K562 (cell line): Measurements from ENCODE around the gene RNASEH1. TPM values are rescaled to one million over a fixed set of nuclear protein-coding genes. Genes with fewer than 3 reads are reported as not detected.
A peak's percentile ranks its signal among the peaks of the same experiment; 100 is the strongest.

Source experiments
- ATF7 ChIP-seq: fragments of 450-650 bp; IDR thresholded peaks from 2 replicates; pipeline ENCODE4 v1.7.1; 2014; ENCODE audit warnings: mild to moderate bottlenecking, moderate library complexity
- FOSL1 ChIP-seq: fragments of 200-800 bp; sonication (Bioruptor generic); conservative IDR thresholded peaks from 2 replicates; pipeline ENCODE4 v1.6.1; 2016; ENCODE audit warnings: missing genetic modification characterization, missing compliant biosample characterization
- KDM5B ChIP-seq: fragments of 200-600 bp; sonication (generic); IDR thresholded peaks from 2 replicates; pipeline ENCODE4 v1.6.1; 2012; ENCODE audit warnings: low read depth, mild to moderate bottlenecking, moderate library complexity, low read length, control low read depth, inconsistent platforms; ENCODE audit not compliant: insufficient replicate concordance
- PHF8 ChIP-seq: fragments of 200-600 bp; sonication (generic); IDR thresholded peaks from 2 replicates; pipeline ENCODE4 v1.6.1; 2012; ENCODE audit warnings: mixed run types, mild to moderate bottlenecking, inconsistent platforms, low read length, moderate library complexity, borderline replicate concordance
- POLR2A ChIP-seq: fragments of 450-650 bp; conservative IDR thresholded peaks from 2 replicates; pipeline ENCODE4 v1.6.1; 2016
- POLR2H ChIP-seq: IDR thresholded peaks from 2 replicates; pipeline ENCODE4 v1.6.1; 2016; ENCODE audit warnings: missing genetic modification characterization, low read depth, mild to moderate bottlenecking, control low read depth, missing compliant biosample characterization, moderate library complexity
- SMARCA4 ChIP-seq: fragments of 450-650 bp; IDR thresholded peaks from 2 replicates; pipeline ENCODE4 v1.6.1; 2016
- SMARCB1 ChIP-seq: IDR thresholded peaks from 2 replicates; pipeline ENCODE4 v1.6.1; 2011; ENCODE audit warnings: improper control_type of control experiment, low read depth; ENCODE audit not compliant: insufficient read length
- ZBTB17 ChIP-seq: fragments of 450-650 bp; formaldehyde crosslinking; IDR thresholded peaks from 2 replicates; pipeline ENCODE4 v1.4.0; 2020; ENCODE audit warnings: mild to moderate bottlenecking
- ZC3H4 ChIP-seq: sonication (generic); formaldehyde crosslinking; IDR thresholded peaks from 2 replicates; pipeline ENCODE4 v1.9.0; 2021; ENCODE audit warnings: missing genetic modification reagents, borderline replicate concordance
- ZFX ChIP-seq: sonication (generic); formaldehyde crosslinking; IDR thresholded peaks from 2 replicates; pipeline ENCODE4 v1.8.0; 2022; ENCODE audit warnings: mild to moderate bottlenecking, missing genetic modification reagents, moderate library complexity
- ZNF134 ChIP-seq: fragments of 250-450 bp; sonication (Bioruptor Pico); conservative IDR thresholded peaks from 2 replicates; pipeline ENCODE4 v1.4.0; 2020
- polyA plus RNA-seq, 8 experiments: library from polyadenylated mRNA; depleted of rRNA in 4 of 8; stranded (reverse) in 5 of 8; unstranded in 3 of 8; fragments of >200 nt; fragmentation: Nextera tagmentation in 2 of 8; fragmentation: Illumina TruSeq in 1 of 8; extraction: Ambion mirVana in 2 of 8; extraction: Trizol in 1 of 8; gene quantifications; 2 replicates each; pipeline versions ENCODE4 v1.2.1 to v1.2.3, GENCODE V29; 2011 to 2014; ENCODE audit warnings: inconsistent platforms in 1 of 8, missing spikeins in 1 of 8
- total RNA-seq, 7 experiments: library from RNA; depleted of rRNA in 6 of 7; stranded (reverse); fragments of >200 nt in 6 of 7; fragmentation: Illumina TruSeq in 2 of 7; extraction: Trizol in 2 of 7; gene quantifications; 2 replicates each; pipeline versions ENCODE4 v1.2.1 to v1.2.3, GENCODE V29; 2011 to 2021; ENCODE audit warnings: low replicate concordance in 1 of 7
- TF ChIP-seq, protein P1 (sequence below), 2 experiments: fragments of 450-650 bp; formaldehyde crosslinking in 1 of 2; IDR thresholded peaks; 2 replicates each; pipeline versions ENCODE4 v1.4.0 to v1.6.1; 2014 to 2020; ENCODE audit warnings: mild to moderate bottlenecking in 2 of 2, borderline replicate concordance in 1 of 2, low read depth in 1 of 2

The RNASEH1 gene
- total and polyA plus RNA-seq, 9 of the 15 experiments (the other 6 are each of a cell fraction or from before 2014, with no cell fraction given) = 25.7 to 47.5 (median 42.8) TPM

DNA sequence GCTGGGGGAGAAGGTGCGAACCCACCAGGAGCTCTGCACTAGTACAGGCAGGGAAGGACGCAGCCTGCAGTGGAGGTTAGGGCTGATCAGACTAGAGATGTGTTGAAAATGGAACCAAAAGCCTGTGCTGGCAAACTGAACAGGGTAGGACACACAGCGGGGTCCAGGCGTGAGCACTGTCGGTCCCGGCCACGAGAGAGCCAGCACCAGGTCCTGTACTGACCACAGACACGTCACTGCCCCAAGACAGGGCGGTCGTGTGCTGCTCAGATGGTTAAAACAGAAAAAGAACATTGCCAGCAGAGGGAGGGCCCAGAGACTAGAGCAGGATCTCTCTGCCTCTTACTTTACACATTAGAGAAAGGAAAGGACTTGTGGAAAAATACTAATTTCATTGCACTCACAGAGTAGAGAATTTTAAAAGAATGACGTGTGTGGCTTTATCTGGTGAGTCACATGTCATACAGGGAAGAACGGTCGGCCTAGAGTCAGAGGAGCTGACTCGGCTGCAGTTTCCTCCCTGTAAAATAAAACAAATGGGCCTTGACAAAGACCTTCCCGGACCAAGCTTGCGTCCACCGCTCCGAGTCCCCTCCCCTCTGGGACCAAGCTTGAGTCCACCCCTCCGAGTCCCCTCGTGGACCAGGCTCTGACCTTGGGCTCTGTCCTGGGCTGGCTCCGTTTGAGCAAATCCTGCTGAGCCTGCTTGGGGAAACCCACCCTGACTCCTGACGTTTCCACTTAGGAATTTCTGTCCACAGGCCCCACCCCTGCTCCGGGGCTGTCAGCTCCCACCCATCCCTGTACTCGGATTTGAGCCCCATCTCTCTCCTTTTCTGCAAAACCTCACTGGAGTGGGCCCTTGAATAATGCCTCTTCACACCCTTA lies 22.1 kb downstream of the RNASEH1 start (continued):
- TF ChIP-seq, protein P1, sequence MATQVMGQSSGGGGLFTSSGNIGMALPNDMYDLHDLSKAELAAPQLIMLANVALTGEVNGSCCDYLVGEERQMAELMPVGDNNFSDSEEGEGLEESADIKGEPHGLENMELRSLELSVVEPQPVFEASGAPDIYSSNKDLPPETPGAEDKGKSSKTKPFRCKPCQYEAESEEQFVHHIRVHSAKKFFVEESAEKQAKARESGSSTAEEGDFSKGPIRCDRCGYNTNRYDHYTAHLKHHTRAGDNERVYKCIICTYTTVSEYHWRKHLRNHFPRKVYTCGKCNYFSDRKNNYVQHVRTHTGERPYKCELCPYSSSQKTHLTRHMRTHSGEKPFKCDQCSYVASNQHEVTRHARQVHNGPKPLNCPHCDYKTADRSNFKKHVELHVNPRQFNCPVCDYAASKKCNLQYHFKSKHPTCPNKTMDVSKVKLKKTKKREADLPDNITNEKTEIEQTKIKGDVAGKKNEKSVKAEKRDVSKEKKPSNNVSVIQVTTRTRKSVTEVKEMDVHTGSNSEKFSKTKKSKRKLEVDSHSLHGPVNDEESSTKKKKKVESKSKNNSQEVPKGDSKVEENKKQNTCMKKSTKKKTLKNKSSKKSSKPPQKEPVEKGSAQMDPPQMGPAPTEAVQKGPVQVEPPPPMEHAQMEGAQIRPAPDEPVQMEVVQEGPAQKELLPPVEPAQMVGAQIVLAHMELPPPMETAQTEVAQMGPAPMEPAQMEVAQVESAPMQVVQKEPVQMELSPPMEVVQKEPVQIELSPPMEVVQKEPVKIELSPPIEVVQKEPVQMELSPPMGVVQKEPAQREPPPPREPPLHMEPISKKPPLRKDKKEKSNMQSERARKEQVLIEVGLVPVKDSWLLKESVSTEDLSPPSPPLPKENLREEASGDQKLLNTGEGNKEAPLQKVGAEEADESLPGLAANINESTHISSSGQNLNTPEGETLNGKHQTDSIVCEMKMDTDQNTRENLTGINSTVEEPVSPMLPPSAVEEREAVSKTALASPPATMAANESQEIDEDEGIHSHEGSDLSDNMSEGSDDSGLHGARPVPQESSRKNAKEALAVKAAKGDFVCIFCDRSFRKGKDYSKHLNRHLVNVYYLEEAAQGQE (IDR thresholded peaks at IDR 0.05; ENCODE audit: borderline replicate concordance) = 0 out of 2 replicates have a peak, but pooled peaks have one; percentile 3
- TF ChIP-seq, protein P1 (CRISPR knock-in tag; IDR thresholded peaks at IDR 0.05; ENCODE audit: low read depth) = no peak
- TF ChIP-seq ZFX (CRISPR knock-in tag) (peak; percentile 92), PHF8 (peak; percentile 59; the same call in 1 of the 2 replicates), ATF7 (peak; percentile 84), KDM5B (peak; percentile 38), SMARCB1 (peak; percentile 47), FOSL1 (peak; percentile 83), ZBTB17 (CRISPR knock-in tag) (0 out of 2 replicates have a peak, but pooled peaks have one; percentile 32), SMARCA4 (peak; percentile 47; the same call in 1 of the 2 replicates), POLR2H (tag) (0 out of 2 replicates have a peak, but pooled peaks have one; percentile 34), ZC3H4 (CRISPR knock-in tag) (peak; percentile 79; the same call in 1 of the 2 replicates), POLR2A (peak; percentile 64; the same call in 1 of the 2 replicates), ZNF134 (0 out of 2 replicates have a peak, but pooled peaks have one; percentile 20)
